Choroid plexus epithelial cell (primary cell): ENCODE results near the gene FBXL14.
A peak's percentile ranks its signal among the peaks of the same experiment; 100 is the strongest.
"Not testable (repeated sequence)": the region's sequence is repeated elsewhere in the genome, so short reads cannot be mapped to it uniquely, and the experiment has no call there.

Experiments used
- DNase-seq: peaks from one replicate; pipeline ENCODE4 v3.0.0-alpha.2; 2010; ENCODE audit warnings: low read depth
- H3K4me3 ChIP-seq: 2 replicates; pipeline ENCODE4 v1.5.1; 2011; ENCODE audit warnings: low read depth, mild to moderate bottlenecking, control low read depth, low read length, moderate library complexity
- CTCF ChIP-seq: conservative IDR thresholded peaks from 2 replicates; pipeline ENCODE4 v1.5.1; 2011; ENCODE audit warnings: low read depth, mild to moderate bottlenecking, control low read depth, inconsistent platforms, low read length, moderate library complexity

Gene FBXL14

DNA sequence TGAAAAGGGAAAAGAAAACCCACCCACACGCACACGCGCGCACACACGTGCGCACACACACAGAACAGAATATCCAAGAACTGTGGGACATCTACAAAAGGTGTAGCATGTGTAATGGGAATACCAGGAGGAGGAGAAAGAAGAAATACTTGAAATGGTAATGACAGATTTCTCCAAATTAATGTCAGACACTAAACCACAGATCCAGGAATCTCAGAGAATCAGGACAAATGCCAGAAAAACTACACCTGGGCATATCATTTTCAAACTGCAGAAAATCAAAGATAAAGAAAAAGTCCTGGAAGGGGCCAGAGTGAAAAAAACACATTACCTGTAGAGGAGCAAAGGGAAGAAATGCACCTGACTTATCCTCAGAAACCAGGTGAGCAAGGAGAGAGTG lies 26.5 kb downstream of the FBXL14 start:
- no peak for DNase-seq
- no peak overlapping the region for H3K4me3 ChIP-seq
- no peak for TF ChIP-seq CTCF

GRCh38 chr12:1566449-1567135 lies 27.8 kb downstream of the FBXL14 start:
- no peak for TF ChIP-seq CTCF
- no peak for DNase-seq

DNA sequence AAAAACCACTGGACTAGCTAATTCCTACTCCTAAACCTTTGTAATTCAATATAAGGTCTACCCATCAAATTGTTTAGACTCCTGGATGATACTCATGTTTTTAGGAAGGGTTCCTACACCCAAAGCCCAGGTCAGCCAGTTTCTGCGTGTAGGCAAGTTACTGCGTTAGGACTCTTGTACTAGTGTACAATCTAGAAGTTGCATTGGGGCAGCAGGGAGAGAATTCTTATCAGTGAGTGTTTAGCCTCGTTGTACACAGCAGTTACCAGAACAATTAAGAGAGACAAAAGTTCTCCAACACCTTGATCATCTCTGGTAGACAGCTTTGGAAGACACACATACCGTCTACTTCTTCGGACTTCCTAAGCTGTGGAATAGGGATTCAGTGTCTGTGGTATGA lies 29.2 kb downstream of the FBXL14 start:
- DNase-seq: no peak
- TF ChIP-seq CTCF: no peak
- H3K4me3 ChIP-seq: no peak overlapping the region

More at GRCh38 chr12:1566449-1567135, 27.8 kb downstream of the FBXL14 start:
- no peak overlapping the region for H3K4me3 ChIP-seq

- DNase-seq: no peak
- no peak for TF ChIP-seq CTCF
- H3K4me3 ChIP-seq: no peak overlapping the region
These were observed 30.3 kb downstream of the FBXL14 start for GRCh38 chr12:1564067-1564466.

GRCh38 chr12:1562813-1563407 lies 31.5 kb downstream of the FBXL14 start:
- no peak overlapping the region for H3K4me3 ChIP-seq
- DNase-seq: peak; percentile 43
- TF ChIP-seq CTCF: no peak

DNA sequence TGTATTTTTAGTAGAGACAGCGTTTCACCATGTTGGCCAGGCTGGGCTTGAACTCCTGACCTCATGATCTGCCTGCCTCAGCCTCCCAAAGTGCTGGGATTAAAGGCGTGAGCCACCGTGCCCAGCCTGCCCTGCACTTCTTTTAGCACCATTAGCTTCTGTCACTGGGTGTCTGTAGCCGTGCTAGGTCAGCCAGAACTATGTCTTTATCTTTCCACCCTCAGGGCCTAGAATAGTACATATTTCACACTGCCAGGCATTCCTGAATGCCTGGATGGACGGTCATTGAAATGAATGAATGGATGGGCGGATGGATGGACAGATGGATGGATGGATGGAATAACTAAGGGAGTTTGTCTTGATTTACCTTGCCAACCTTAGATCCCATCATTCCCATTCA lies 33.7 kb downstream of the FBXL14 start:
- no peak for TF ChIP-seq CTCF
- DNase-seq: no peak
- H3K4me3 ChIP-seq: no peak overlapping the region

DNA sequence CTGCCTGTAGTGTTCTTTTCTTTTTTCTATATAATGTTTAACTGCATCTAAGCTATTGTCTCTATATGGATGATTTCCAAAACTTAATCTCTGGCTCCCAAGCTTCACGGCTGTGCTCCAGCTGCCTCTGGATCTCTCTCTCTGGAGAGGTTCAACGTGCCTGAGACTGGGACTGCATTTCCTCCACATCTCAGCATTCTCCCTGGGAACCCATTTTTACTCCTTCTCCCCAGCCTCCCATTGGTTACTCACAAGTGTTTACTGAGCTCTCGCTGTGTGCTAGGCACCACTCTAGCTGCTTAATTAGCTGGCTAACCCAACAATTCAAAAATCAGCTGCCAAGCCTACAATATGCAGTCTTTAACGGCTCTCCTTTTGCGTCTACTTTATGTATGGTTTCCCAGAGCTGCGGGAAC lies 34.7 kb downstream of the FBXL14 start:
- DNase-seq: no peak
- no peak overlapping the region for H3K4me3 ChIP-seq
- no peak for TF ChIP-seq CTCF

DNA sequence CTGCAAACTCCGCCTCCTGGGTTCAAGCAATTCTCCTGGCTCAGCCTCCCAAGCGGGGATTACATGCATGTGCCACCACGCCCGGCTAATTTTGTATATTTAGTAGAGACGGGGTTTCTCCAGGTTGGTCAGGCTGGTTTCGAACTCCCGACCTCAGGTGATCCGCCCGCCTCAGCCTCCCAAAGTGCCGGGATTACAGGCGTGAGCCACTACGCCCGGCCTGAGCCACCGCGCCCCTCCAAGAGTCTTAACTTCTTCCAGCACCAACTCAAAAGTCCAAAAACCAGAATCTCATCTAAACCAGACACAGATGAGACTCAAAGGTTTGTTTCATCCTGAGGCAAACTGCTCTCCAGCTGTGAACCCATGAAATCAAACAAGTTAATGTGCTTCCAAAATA lies 36.3 kb downstream of the FBXL14 start:
- H3K4me3 ChIP-seq, DNase-seq: not testable (repeated sequence)
